ENCODE data around the gene SBF2. TPM values are rescaled to one million over a fixed set of nuclear protein-coding genes. Genes with fewer than 3 reads are reported as not detected.
A peak's percentile ranks its signal among the peaks of the same experiment; 100 is the strongest.

Gene SBF2
- total and polyA plus RNA-seq, 9 of the 15 experiments (the other 6 are each of a cell fraction or from before 2014, with no cell fraction given) = 0.80 to 9.5 (median 5.0) TPM

GRCh38 chr11:10091314-10092045 is 202.5 kb downstream of the SBF2 start (continued):
- TF ChIP-seq ZNF766 (CRISPR knock-in tag; conservative IDR thresholded peaks at IDR 0.05) = 0 out of 2 replicates have a peak, but pooled peaks have one; percentile 34
- no peak for TF ChIP-seq RB1 (IDR thresholded peaks at IDR 0.05; ENCODE audit: low read depth)
- TF ChIP-seq ESRRB (CRISPR knock-in tag; IDR thresholded peaks at IDR 0.05; ENCODE audit: borderline replicate concordance) = no peak
- no peak for TF ChIP-seq HMG20B (CRISPR knock-in tag; IDR thresholded peaks at IDR 0.05)
- TF ChIP-seq ZNF583 (CRISPR knock-in tag; IDR thresholded peaks at IDR 0.05) = no peak
- no peak for TF ChIP-seq L3MBTL2 (IDR thresholded peaks at IDR 0.05)
- no peak for TF ChIP-seq ELF1 (tag; IDR thresholded peaks at IDR 0.05)
- no peak for TF ChIP-seq CBX1 (IDR thresholded peaks at IDR 0.05; ENCODE audit: low read depth)
- TF ChIP-seq ZSCAN32 (CRISPR knock-in tag; IDR thresholded peaks at IDR 0.05) = no peak
- TF ChIP-seq RAD21 (CRISPR knock-in tag; conservative IDR thresholded peaks at IDR 0.05 in 1 of 2, IDR thresholded peaks at IDR 0.05 in 1 of 2) = no peak
- TF ChIP-seq ETV1 (tag; conservative IDR thresholded peaks at IDR 0.05; ENCODE audit: low read depth) = no peak
- TF ChIP-seq RNF2 (IDR thresholded peaks at IDR 0.05) = 0 out of 2 replicates have a peak, but pooled peaks have one; percentile 21
- TF ChIP-seq RBM17 (IDR thresholded peaks at IDR 0.05; ENCODE audit: borderline replicate concordance, low read depth, low read length) = no peak
- TF ChIP-seq HMBOX1 (IDR thresholded peaks at IDR 0.05) = peak; percentile 17; the same call in 1 of the 2 replicates
- no peak for TF ChIP-seq STAT5A (IDR thresholded peaks at IDR 0.05; ENCODE audit: borderline replicate concordance, low read length)
- TF ChIP-seq E2F8 (IDR thresholded peaks at IDR 0.05; ENCODE audit: low read depth, partially characterized antibody) = no peak
- no peak for TF ChIP-seq SNRNP70 (optimal IDR thresholded peaks at IDR 0.05; ENCODE audit: low read depth, low read length)
- 0 out of 4 replicates have a peak, but pooled peaks of 1 of the 2 experiments have one; percentile 13 for TF ChIP-seq TEAD1 (CRISPR knock-in tag; IDR thresholded peaks at IDR 0.05)
- no peak for TF ChIP-seq RBM14 (IDR thresholded peaks at IDR 0.05; ENCODE audit: borderline replicate concordance, insufficient read depth, low read depth, low read length)
- TF ChIP-seq ZBTB9 (CRISPR knock-in tag; IDR thresholded peaks at IDR 0.05) = no peak
- no peak for TF ChIP-seq ZNF551 (CRISPR knock-in tag; IDR thresholded peaks at IDR 0.05)
- no peak for TF ChIP-seq ZNF354B (CRISPR knock-in tag; IDR thresholded peaks at IDR 0.05)
- TF ChIP-seq BCOR (IDR thresholded peaks at IDR 0.05) = no peak
- no peak for TF ChIP-seq NFIC (IDR thresholded peaks at IDR 0.05)
- TF ChIP-seq MYC (IDR thresholded peaks at IDR 0.05; ENCODE audit: low read depth, low read length) = no peak
- TF ChIP-seq MYC (CRISPR knock-in tag; IDR thresholded peaks at IDR 0.05; ENCODE audit: borderline replicate concordance, low read depth) = no peak
